Stimulated activated CD8-positive, alpha-beta memory T cell treated with anti-CD3 and anti-CD28 coated beads, Interleukin-15, amount 100 ng/mL, for 24 hours (primary cell): ENCODE data around the gene ZNF777.

Source experiments
- DNase-seq: peaks from one replicate; pipeline ENCODE4 v3.0.0-alpha.2; 2020; ENCODE audit warnings: low read depth

Gene ZNF777

GRCh38 chr7:149476791-149477190, 15.9 kb upstream of the ZNF777 start:
- DNase-seq: no peak

GRCh38 chr7:149475121-149476045, 14.5 kb upstream of the ZNF777 start:
- no peak for DNase-seq

DNA sequence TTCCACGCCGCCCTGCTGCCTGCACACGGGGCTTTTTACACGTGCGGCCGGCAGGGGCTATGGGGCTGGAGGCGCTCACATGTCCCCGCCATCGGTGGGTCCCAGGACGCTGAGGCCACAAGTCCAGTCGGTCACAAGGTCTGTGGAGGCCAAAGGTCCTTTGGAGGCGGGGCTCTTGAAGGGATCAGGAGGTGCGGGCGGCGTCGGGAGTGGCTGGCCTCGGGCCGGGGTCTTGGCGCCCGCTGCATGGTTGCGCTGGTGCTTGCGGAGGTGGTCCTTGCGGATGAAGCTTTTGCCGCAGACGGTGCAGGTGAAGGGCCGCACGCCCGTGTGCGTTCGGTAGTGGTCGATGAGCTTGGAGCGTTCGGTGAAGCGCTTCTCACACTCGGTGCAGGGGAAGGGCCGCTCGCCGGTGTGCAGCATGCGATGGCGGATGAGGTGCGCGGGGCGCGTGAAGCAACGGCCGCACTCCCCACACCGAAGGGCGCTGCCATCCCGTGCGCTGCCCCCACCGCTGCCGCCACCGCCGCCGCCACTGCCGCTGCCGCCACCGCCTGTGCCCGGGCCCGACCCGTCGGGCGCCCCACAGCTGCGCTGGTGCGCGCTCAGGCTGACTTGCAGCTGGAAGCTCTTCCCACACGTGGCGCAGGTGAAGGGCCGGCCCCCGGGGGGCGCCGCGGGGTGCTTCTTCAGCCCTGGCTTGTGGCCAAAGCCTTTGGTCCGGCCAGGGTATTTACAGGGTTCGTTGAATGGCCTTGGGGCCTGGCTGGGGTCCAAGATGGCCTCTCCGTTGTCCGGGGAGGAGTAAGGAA, 13.7 kb upstream of the ZNF777 start:
- no peak for DNase-seq

DNA sequence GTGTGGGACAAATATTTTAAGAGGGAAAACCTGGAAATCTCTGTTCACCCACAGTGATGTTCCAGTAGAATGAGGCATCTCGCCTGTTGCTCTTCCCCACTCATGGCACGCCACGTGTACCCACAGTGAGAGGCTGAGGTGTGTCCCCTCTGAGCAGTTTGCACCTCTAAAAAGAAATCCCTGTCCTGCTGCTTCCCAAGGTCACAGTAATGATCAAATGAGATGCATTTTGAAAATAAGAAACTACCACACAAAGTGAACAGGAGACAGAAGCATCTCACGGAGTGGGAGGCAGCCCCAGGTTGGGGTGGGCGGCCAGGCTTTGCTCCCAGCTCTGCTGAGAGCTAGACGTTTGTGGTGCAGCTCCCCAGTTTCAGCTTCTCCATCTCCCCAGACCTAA, 12.4 kb upstream of the ZNF777 start:
- DNase-seq: no peak

DNA sequence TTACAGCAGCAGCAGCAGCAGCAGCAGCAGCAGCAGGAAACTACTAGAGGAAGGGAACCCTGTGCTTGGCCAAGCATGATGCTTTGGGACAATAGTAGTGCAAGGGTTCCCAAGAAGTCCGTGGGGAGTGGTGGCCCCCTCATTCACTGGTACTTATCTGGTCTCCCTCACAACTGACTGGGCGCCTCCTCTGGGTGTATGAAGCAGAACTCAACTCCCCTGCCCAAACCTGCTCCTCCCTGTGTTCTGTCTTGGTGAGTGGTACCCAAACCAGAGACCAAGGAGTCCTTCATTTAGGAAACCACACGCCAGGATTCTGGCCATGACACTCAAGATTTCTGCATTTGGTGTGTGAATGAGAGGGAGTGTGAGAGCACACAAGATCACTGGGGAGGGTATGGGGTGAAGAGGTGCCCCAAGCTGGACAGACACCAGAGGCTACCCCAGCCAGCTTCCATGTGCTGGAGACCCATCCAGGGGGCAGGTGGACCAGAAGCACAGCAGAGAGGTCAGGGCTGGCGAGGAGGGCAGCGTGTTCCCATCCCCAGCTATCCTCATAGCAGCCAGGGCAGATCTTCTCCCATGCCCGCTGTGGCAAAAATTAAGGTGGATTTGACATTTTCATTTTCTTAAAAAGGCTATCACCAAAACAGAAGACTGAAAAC, 10.6 kb upstream of the ZNF777 start:
- DNase-seq: no peak

- no peak for DNase-seq
Measured at GRCh38 chr7:149469806-149470205, 8.9 kb upstream of the ZNF777 start.

- no peak for DNase-seq
Measured at GRCh38 chr7:149468208-149468607, 7.3 kb upstream of the ZNF777 start.

DNA sequence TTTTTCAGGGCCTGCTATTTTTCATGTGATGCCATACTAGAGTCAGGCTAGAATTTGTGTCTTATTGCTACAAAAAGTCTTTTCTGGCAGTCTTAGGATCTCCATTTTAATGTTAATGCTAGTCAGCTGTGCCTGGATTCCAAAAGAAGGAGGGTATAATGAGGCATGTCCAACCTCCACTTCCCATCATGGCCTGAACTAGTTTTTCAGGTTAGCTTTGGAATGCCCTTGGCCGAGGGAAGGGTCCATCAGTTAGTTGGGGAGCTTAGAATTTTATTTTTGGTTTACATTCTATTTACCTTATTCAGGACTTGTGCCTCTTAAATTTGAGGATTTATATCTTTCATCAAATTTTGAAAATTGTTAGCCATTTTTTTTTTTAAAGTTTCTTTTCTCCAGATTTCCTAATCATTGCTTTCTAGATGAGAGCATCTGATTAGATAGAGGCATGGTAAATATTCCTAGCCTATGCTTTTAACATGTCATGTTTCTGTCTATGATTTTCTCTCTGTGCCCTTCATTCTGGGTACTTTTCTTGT, 6.5 kb upstream of the ZNF777 start:
- DNase-seq: no peak

DNA sequence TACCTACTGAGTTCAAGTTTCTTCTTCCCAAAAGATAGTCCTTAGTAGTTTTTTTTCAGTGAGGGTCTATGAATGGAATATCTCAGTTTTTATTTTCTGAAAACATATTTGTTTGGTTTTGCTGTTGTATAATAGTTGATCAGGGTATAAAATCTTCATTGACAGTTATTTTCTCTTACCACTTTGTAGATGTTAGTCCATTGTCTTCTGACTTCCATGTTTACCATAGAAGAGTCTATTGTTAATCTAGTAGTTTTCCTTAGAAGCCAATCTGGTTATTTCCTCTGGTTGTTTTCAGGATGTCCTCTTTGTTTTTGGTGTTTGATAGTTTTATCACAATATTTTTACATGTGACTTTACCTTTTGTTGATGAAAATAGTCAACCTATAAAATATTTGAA, 5.5 kb upstream of the ZNF777 start:
- DNase-seq: no peak

DNA sequence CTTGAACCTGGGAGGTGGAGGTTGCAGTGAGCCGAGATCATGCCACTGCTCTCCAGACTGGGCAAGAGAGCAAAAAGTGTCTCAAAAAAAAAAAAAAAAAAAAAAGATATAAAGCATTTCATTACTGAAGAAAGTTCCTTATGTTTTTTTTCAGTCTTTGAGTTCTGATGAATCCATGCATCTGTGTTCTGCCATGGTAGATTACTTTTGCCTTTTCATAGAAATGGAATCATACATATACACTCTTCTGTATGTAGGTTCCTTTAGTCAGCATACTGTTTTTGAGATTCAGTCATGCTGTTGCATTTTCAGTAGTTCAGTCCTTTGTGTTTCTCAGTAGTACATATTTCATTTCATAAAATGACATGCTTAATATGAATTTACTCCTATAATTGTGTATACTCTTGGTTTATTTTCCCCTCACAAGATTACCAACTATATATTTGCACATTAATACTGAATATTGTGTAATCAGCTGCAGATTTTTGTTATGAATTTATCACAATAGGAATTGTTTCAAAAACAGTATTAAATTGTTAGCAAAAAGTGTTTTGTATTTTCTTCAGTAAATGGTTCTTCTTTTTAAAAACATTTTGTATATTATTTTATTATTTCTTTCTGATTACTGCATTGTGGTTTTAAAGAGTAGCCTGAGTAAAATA, 2.8 kb upstream of the ZNF777 start:
- no peak for DNase-seq

GRCh38 chr7:149462101-149462520, 1.2 kb upstream of the ZNF777 start:
- DNase-seq: no peak

DNA sequence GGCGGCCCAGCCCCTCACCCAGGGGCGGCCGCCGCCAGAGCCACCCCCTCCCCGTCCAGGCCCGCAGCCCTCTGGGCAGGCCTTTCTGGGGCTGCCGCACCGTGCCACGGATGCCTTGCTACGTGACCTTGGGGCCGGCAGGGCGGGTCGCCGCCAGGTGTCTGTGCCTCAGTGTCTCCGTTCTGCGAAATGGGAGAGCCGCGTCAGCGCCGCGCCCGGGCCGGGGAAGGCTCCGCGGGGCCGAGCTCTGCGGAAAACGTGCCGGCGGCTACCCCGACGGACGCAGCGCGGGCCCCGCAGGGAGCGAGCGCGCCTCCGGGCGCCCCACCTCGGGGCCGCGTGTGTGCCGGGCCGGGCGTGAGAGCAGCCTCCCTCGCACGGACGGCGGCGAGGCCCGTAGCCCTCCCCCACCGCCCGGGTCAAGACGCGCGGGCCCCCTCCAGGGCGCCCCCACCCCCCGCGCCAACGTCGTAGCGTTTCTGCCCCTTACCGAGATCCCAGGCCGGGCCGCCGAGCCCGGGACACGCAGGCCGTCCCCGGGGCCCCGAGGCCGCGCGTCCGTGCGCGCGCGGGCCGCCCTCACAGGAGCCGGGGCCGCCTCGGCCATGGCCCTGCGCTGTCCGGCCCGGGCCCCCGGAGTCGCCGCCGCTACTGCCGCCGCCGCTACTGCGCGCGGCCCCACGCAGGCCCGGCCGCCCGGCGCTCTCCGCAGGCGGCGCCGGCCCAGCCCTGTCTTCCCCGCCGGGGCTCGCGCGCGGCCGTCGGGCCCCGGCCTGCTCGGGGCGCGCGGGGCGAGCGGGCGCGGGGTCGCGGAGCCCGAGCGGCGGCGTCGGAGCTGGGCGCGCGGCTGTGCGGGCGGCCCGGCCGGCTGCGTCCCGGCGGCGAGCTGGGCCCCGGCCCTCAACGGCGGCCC, 1.1 kb downstream of the ZNF777 start:
- no peak for DNase-seq

- DNase-seq: no peak
Measured at GRCh38 chr7:149459201-149459539, 1.7 kb downstream of the ZNF777 start.

DNA sequence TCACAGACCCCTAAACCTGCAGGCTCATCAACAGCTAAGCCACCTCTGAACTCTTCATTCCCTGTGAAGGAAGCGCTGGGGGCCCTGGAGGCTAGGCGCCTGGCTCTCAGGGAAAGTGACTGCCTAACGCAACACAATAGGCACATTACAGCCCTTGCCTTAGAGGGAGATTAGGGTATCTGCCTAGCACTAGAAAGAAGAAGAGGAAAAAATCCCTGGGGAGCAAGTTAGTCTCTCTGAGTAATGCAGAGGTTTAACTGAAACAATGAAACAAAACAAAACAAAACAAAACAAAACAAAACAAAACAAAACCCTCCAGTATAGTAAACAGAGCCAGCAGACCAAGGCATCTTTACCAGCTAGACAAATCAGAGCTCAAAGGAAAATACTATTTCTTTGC, 2.6 kb downstream of the ZNF777 start:
- no peak for DNase-seq

- DNase-seq: no peak
Measured at GRCh38 chr7:149457766-149458165, 3.1 kb downstream of the ZNF777 start.

DNA sequence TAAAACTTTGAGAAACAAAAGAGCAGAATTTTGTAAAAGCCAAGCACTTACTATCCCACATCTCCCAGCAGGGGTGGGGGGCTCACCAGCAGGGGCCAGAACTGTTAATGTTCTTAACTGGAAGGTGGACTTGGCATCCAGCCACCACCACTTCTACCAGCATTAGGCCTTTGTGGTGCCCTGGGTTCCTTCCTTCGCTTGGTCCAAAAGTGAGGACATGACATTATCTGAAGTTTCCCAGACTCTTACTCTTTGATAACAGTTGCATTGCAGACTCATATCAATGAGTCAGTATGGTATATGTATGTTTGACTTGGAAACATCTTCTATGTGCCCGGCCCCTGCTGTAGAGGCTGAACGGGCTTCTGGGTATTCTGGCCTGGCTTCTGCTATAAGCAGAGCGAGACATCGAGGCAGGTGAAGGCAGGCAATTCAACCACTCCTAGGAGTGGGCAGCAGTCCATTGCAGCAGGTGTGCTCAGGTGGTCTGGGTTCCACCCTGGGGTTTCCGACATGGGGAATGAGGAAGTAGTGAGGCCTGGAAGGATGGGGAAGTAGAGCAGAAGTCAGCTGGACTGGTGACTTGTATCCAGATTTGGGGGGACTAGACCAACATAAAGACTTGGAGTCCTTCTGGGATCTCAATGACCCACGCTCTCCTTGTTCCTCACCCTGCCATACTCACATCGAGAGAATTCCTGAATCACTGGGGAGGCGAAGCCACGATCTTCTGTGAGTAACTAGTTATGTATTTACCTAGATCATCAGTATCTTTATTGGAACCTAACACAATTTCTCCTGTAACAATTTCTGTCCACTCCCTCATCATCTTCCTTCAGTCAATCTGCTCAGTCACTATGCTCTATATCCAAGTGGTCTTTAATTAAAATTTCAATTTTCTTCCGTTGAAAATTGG, 4.1 kb downstream of the ZNF777 start:
- no peak for DNase-seq

DNA sequence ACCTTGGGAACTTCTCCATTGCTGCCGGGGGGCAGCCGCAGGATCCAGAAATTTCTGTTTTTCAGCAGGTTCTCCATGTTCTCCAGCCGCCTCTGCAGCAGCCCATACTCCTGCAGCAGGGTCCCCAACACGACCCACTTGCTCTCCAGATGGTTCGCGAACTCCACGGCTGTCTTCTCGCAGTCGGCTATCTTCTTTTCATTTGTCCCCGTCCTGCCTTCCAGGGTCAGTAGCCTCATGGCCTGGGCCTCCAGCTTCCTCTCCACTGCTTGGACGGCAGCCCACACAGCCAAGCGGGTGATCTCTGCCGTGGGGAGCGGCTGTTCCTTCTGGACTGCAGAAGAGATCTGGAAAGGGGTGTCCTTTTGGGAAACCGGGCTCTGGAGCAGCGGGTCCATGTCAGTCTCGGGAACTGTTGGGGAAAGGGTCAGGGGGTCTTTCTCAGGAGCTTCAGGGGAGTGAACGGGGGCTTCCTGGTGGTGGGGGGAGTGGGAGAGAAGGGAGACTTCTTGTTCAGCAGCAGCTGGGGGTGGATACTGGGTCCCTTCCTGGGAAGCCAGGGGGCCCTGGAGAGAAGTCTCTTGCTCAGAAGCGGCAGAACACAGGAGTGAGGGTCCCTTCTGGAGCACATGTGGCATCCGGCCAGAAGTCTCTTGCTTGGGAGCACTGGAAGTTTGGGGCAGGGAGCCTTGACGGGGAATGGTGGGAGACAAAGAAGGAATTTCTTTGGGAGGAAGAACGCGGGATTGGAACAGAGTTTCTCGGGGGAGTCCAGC, 5.5 kb downstream of the ZNF777 start:
- DNase-seq: no peak

GRCh38 chr7:149454750-149455149, 6.1 kb downstream of the ZNF777 start:
- DNase-seq: no peak

GRCh38 chr7:149454006-149454405, 6.9 kb downstream of the ZNF777 start:
- DNase-seq: no peak
